ENCODE data around the gene CSRNP3.
"Not testable (repeated sequence)": the region's sequence is repeated elsewhere in the genome, so short reads cannot be mapped to it uniquely, and the experiment has no call there.

Gene CSRNP3

GRCh38 chr2:165558832-165559231, 89.3 kb downstream of the CSRNP3 start:
- no peak for DNase-seq

- no peak for DNase-seq
These were observed 91.0 kb downstream of the CSRNP3 start for GRCh38 chr2:165560377-165560988.

- no peak for DNase-seq
These were observed 92.0 kb downstream of the CSRNP3 start for GRCh38 chr2:165561516-165561915.

DNA sequence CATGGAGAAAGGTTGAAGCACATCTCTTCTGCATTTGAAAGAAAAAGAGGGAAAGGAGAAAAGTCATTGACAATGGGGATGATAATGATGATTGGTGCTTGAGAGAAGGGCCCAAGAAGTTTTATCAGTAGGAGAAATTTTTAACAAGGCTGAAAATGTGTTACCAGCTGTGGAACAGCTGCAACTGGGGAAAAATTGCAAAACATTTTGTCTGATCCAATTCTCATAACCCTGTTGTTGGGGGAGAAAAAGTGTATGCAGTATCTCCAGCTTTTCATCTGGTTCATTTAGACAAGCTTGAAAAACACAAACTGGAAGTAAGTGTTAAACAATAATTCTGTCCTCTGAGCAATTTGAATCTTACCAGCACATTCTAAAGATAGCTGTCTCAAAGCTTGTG, 92.7 kb downstream of the CSRNP3 start:
- DNase-seq = no peak

DNA sequence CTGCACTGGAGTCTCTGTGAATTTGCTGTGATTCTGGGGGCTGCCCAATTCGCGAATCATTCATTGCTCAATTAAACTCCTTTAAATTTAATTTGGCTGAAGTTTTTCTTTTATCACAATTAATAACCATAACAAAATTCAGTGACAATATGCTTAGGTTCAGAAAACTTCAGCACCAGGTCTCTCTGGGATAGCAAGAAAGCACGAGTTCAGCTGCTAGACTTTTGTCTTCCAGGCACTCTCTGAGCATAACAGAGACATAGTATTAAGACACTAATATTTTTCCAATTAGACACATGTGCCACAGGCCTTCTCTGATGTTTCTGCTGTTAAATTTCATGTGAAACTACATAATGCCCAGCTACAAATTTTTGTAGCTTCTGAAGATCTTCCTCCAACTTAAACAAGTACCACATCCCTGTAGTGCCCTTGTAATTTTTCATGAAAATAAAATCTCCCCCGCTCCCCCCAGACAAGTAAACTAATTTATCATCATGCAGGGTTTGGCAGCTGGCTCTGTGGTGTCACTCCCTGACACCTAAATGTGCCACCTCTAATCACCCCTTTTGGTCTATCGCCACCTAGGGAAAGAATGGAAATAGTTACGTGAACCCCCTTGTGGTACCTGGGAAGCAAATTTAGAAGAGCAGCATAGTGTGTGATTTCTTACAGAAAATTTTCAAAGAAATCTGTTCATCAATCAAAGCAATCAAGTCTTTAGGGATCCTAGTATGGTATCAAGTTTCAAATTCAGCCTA, 94.1 kb downstream of the CSRNP3 start:
- DNase-seq = no peak

GRCh38 chr2:165566008-165566407, 96.5 kb downstream of the CSRNP3 start:
- DNase-seq = no peak

- DNase-seq = peak; percentile 24
These were observed 97.8 kb downstream of the CSRNP3 start for GRCh38 chr2:165567273-165567672.

DNA sequence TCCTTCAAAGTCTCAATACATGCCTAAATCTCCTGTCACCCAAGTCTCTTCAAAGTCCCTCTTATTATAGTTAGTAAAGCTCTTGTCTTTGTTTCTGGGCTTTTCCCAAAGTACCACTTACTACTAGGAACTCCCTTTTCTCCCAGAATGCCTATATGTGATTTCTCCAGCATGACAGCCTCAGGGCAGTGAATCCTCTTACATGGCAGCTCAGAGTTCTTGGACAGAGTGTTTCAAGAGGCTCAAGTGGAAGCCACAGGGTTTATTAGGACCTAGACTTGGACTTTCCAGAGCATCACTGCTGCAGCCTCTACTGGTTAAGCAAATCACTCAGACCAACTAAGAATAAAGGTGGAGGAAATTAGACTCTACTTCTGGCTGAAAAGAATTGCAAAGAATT, 98.9 kb downstream of the CSRNP3 start:
- DNase-seq = no peak

DNA sequence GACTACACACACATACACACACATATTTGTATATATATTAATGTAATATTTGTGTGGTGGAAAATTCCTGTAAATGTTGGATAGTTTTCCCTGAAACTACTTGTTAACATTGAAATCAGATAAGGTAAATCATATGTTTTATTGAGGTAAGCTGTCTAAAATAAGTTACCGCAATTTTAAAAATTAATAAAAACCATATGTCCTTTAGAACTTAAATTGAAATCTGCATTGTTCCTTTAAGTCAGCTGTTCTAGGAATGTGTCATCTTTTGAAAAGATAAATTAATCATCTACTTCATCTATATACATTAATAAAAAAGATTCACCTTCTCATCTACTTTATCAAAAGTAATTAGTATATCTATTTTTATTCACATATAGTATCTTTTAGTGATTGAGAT, 102.0 kb downstream of the CSRNP3 start:
- DNase-seq = no peak

DNA sequence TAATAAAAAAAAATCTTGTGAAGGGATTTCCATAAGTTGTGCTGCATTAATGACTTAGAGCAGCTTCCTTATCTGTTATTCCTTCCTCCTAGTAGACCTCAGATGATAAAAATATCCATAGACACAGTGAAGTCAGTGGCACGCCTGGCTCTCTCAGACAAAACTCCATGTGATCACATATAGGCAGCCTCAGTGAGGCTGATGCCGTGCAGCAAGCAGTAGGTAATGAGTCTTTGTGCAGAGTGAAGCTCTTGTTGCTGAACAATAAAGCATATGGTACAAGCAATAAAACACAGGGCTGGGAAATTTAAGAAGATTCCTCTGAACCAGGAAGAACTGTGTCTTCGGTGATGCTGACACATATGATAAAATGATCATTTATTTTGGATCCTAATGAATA, 102.7 kb downstream of the CSRNP3 start:
- peak; percentile 52 for DNase-seq

GRCh38 chr2:165573534-165574461, 104.3 kb downstream of the CSRNP3 start:
- DNase-seq = peak; percentile 77

DNA sequence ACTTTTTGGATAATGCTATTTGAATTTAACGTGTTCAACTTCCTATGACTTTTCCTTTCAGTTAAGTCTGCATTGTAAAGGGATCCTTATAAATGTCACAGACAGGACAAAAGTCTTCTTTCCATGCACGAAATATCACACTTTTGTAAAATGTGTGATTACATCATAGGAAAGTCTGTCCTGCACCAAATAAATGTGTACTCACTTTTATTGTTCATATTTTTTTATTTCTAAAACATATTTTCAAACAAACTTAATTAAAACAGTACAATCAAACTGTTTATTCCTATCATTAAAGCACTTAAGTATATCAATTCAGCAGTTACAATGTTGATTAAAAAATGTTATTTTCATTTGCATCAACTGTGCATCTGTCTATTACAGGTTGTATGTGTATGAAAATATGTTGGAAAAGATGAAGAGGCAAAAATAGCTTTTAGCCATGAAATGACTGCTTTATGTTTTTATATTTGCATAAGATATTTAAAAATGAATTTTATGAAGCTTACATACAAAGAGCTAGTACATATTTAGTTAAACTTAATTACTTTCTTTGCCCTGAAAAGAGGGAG, 105.6 kb downstream of the CSRNP3 start:
- DNase-seq = no peak

DNA sequence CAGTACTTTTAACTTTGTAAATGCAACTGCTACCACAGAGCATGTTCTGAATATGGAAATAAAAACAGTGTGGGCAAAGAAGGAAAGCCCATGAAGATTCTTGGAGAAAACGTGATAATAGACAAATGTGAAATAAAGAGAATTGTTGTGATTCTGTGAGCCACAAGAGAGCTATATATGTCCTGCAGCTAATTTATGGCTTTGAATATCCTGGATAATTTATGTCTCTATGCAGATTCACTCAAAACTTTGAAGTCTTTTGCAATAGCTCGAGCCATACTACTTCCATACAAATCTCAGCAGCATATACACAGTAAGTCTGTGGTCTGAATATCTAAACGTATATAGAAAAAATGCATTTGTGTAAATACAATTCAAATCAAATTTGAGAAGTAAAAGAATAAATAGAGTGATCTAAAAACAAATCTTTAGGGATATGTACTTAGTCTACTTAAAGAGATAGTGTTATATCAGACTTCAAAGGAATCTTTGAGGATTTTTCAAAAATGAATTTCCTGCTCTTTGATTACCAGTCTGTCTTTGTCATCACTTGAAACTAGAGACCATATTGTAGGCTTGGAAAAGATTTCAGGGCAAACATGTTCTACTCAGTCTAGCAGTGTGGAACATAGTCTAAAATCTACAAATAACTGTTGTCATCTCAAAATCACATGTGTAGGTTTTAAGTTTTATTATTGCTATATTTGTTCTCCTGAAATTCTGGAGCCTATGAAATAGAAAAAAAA, 107.1 kb downstream of the CSRNP3 start:
- DNase-seq = no peak

DNA sequence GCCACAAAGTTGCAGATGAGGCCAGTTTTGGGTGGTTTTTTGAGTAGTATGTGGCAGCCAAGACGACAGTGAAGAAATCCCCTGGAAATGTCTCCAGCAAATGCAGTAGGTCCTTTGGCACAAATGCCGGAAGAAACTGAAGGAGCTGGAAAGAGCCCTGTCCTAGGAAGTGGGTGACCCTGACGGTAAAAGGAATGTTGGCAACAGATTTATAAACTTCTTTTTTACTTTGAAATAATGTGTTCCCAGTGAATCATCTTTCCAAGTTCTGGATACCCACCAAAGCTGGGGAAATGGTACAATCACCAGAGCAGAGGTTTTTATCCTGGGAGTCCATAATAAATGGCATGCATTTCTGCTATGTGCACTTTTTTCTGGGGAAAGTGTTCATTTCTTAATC, 112.9 kb downstream of the CSRNP3 start:
- DNase-seq = no peak

DNA sequence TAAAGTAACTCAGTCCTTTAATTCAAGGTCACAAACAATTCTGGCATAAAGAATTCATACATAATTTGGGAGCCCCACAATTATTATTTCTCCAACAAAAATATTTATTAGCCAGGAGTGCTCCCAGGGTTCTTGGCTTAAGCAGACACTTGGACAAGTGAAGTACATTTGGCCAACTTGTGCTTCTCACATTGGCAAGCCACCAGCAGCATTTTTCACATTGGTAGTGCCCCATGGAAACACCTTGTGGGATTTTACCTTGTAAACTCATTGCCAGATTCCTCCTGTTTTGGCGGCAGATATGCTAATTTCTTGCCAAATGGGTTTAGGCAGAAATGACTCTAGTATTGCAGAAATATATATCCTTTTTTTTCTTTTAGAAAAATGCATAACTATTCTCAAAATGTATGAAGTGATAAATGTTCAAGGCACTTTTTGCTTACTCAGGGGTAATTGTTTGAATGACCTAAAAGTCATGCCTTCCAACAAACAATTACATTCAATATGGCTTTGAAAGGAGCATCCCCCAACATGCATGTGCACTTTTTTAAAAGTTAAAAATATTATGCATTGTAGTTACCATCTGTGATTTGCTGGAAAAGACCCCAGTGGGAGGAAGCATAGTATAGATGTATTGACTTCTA, 113.5 kb downstream of the CSRNP3 start:
- no peak for DNase-seq

DNA sequence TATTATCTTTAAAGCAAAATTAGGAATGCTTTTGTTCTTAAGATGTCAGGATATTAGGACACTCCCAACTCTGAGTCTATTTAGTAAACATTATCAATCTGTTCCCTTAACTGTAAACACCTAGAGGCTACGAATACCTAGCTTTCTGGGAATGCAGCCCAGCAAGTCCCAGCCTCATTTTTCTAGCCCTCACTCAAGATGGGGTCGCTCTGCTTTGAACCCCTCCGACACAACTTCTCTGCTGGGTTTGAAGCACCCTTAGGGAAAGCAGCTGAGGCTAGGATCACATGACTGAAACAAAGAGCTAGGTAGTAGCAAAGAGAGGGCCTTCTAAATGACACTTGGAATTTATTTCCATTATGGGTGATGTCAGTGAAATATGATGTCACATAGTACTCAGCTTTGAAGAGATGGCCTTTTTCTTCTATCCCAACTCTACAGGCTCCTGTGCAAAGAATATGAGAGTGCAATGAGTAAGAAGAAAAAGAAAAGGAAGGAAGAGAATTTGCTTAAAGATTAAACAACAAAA, 114.7 kb downstream of the CSRNP3 start:
- DNase-seq = no peak

GRCh38 chr2:165586019-165586418, 116.5 kb downstream of the CSRNP3 start:
- DNase-seq = no peak

DNA sequence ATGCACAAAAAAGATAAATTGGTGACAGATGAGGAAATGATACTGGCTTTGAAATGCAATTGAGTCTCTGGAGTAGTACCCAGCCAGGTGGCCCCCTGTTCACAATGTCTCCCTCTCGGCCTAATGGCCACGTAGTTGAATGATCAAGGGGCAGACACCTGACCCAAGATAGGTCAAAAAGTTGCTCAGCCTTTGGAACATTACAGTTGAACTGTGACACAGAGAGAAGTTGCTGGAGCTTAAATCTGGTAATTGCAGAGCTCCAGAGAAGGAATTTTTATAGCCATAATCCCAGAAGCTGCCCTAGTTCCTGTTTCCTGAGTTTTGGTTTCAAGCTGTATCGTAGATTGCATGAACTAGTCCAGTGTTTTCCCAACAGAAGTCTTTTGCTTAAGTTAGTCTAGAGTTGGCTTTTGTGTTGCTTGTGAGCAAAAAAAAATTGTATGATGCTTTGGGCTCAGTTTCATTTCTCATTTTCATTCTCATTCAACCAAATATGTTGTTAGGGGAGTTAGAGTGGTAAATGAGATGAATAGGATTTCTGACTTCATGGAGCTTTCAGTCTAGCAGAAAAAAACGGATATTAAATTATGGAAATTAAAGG, 117.9 kb downstream of the CSRNP3 start:
- no peak for DNase-seq

GRCh38 chr2:165590999-165591398, 121.5 kb downstream of the CSRNP3 start:
- not testable (repeated sequence) for DNase-seq

GRCh38 chr2:165593081-165593480, 123.6 kb downstream of the CSRNP3 start:
- DNase-seq = no peak

DNA sequence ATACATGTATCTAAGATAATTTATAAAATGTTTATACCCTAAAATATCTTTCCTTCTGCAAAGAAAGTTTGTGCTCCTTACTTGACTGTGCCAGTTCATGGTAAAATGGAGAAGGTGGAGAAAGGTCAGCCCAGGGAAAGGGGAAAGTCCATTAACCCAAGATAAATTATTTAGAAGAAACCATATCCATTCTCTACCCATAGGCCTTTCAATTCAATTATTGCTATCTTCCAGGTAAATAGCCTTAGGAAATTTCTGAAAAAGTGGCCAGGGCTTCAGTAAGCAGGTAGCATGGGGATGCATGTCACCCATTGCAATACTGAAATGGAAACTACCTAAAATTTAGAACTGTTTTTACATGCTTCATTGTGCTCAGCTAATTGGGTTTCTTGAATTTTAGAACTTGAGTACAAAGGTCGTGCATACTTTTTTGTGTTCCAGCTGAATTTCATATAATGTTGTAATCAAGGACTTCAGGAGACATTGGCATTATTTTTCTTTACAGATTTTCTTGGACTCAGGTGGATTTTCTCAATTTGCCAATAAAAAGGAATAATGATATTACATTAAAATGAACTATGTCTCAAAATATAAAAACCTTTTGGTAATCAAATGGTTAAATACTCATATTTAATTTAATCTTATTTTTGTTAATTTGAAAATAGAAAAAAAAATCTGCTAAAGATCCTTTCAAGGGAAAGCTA, 124.9 kb downstream of the CSRNP3 start:
- no peak for DNase-seq
